Esophagus muscularis mucosa (tissue), 2 donors: ENCODE data around the gene BDKRB2.

Experiments used
- EP300 ChIP-seq: sonication (generic); formaldehyde crosslinking; IDR thresholded peaks from one replicate; pipeline ENCODE4 v1.6.1; 2017; ENCODE audit warnings: antibody characterized with exemption
- POLR2A ChIP-seq: fragments of 450-650 bp; IDR thresholded peaks from one replicate; pipeline ENCODE4 v1.6.1; 2017; ENCODE audit warnings: antibody characterized with exemption, moderate library complexity, mild to moderate bottlenecking, low read depth

- no peak for TF ChIP-seq EP300
- TF ChIP-seq POLR2A = no peak
Measured at GRCh38 chr14:96280104-96280503, 75.5 kb downstream of the BDKRB2 start.
